PC-3 (cell line): ENCODE measurements around the gene COL15A1.

Source experiments
- CTCF ChIP-seq: fragments of 300-600 bp; sonication (generic); conservative IDR thresholded peaks from 2 replicates; pipeline ENCODE4 v1.5.1; 2017; ENCODE audit warnings: antibody characterized with exemption, low read depth, mild to moderate bottlenecking, low read length
- EZH2phosphoT487 ChIP-seq: fragments of 300-600 bp; sonication (generic); IDR thresholded peaks from 2 replicates; pipeline ENCODE4 v1.6.1; 2018; ENCODE audit warnings: mild to moderate bottlenecking, antibody characterized with exemption, low read length, borderline replicate concordance

DNA sequence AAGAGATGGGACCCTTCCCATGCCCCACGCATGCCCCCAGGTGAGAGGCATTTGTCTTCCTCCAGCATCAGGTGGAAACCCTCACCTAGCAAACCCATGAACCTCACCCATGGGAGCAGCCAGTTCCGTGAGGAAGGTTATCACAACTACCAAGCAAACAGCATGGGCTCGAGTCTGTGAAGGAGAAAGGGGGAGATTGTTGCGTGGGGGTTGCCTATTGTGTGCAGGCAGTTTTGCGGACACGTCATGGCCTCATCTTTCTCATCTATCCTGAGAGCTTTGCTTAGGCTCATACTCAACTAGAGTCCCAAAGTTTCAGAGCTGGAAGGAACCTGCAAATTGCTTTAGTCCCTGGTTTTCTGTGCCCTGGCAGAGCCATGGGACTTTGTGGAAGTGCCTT is 87.6 kb downstream of the COL15A1 start:
- TF ChIP-seq CTCF (no peak), EZH2phosphoT487 (no peak)
